ENCODE results near the gene PAXX. TPM values are rescaled to one million over a fixed set of nuclear protein-coding genes. Genes with fewer than 3 reads are reported as not detected.
A peak's percentile ranks its signal among the peaks of the same experiment; 100 is the strongest.

PAXX gene
- total RNA-seq, 4 donors from 2014 or later = 49.3 to 85.2 (median 66.0) TPM

DNA sequence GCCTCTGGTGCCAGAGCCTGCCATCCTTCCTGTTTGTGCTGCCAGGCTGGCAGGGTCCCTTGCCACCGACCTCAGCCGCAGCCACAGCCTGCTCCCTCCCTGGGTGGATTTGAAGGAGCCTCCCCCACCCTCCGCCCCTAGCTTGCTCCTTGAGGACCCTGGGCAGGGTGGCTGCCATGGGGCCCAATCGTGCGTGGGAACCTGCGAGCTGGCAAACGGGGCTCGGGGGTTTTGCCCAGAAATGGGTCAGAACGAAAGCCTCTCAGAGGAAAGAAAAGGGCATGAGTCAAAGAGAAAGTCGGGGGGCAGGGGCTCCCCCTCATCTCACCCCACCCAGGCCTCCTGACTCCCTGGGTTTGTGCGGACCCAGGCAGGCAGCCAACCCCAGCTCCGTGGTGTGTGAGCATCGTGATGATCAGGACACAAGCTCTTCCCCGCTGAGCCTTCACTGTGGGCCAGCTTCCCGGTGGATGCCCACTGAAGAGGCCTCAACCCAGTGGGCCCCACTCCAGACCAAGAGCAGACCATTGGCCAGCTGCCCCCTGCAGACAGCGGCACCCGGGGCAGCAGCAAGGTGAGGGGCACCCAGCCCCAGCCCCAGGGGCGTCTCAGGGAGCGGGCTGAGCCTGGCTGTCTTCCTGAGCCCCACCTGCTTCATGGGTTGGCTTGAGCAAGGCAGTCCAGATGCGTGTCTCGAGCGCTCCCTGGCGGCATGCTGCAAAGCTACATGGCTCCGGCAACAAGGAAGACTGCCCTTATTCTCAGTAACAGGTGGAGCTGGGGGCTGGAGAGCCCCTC lies 42.7 kb downstream of the PAXX start:
- in situ Hi-C loops (cut with MboI; ENCODE audit: low pct_ligation_motif_present in 1 of 4, low pct_unique_long_range_greater_than_20kb in 1 of 4, low sequenced_read_pairs in 3 of 4) (loop anchor here in 3 of 4 donors (10.0 to 25.0 kb wide), 2 partner anchors 248 to 250 kb away; partner anchors contain the start of genes CCDC183 (in 2 of the 3) and TMEM141 (in 2 of the 3)), intact Hi-C loops (cut with DNase I; ENCODE audit: low total_unique reads) (loop anchor here (2.0 to 5.0 kb wide), 2 partner anchors 88 to 248 kb away; partner anchors contain the start of gene C8G)
- Histone ChIP-seq H3K27ac (peak overlapping the region; percentile 27 to 66 (median 34)), H3K4me1 (peaks cover 7 to 31% (median 19%) of the 10 kb centered on the region in 4 donors), H3K36me3 (no peaks in the 10 kb centered on the region), H3K9me3 (no peaks in the 10 kb centered on the region), H3K4me3 (no peak overlapping the region), H3K27me3 (no peaks in the 10 kb centered on the region)
- peak; percentile 88 to 95 (median 90) for TF ChIP-seq CTCF (IDR thresholded peaks at IDR 0.05)
- no peak for TF ChIP-seq EP300 (IDR thresholded peaks at IDR 0.05; ENCODE audit: low read depth)
- TF ChIP-seq POLR2A (IDR thresholded peaks at IDR 0.05) = no peak
- TF ChIP-seq POLR2AphosphoS5 (IDR thresholded peaks at IDR 0.05) = peak in 1 of 3 donors; percentile 22
- 15% methylated on average over 20 of the region's 24 CpGs; no CpG with 5 or more reads in 1 of the 2 donors for WGBS, 2 donors (ENCODE audit: low coverage in 1 of 2)
- DNase-seq = peak; percentile 85

DNA sequence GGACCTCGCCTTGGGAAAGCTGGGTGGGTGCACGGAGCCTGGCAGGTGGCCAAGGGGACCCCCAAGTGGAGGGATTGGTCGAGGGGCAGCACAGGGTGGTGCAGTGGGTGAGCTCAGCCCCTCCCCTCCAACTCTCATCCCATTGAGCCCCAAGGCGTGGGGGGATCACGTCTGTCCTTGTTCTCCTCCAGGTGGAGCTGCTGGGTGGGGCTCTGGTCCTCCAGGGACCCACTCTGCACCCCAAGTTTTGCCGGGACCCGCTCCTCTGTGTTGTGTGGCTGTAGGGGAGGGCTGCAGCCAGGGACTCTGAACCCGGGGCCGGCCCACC lies 43.2 kb downstream of the PAXX start:
- in situ Hi-C loops (cut with MboI; ENCODE audit: low pct_ligation_motif_present in 1 of 4, low pct_unique_long_range_greater_than_20kb in 1 of 4, low sequenced_read_pairs in 3 of 4) = loop anchor here in 3 of 4 donors (10.0 to 25.0 kb wide), 2 partner anchors 248 to 251 kb away; partner anchors contain the start of genes CCDC183 (in 2 of the 3) and TMEM141 (in 2 of the 3)
- H3K36me3 ChIP-seq = no peaks in the 10 kb centered on the region
- no peak for DNase-seq
- 34% methylated on average over 9 of the region's 9 CpGs; no CpG with 5 or more reads in 1 of the 2 donors for WGBS, 2 donors (ENCODE audit: low coverage in 1 of 2)
- no peak for TF ChIP-seq POLR2A (IDR thresholded peaks at IDR 0.05)
- no peak for TF ChIP-seq POLR2AphosphoS5 (IDR thresholded peaks at IDR 0.05)
- no peak for TF ChIP-seq EP300 (IDR thresholded peaks at IDR 0.05; ENCODE audit: low read depth)
- no peak for TF ChIP-seq CTCF (IDR thresholded peaks at IDR 0.05)
- no peak overlapping the region for H3K4me3 ChIP-seq
- peaks cover 7 to 26% (median 18%) of the 10 kb centered on the region in 4 donors for H3K4me1 ChIP-seq
- intact Hi-C loops (cut with DNase I; ENCODE audit: low total_unique reads) = loop anchor here (2.0 kb wide), 1 partner anchor 249 kb away; no protein-coding TSS in a partner anchor
- H3K9me3 ChIP-seq = no peaks in the 10 kb centered on the region
- no peak overlapping the region for H3K27ac ChIP-seq
- no peaks in the 10 kb centered on the region for H3K27me3 ChIP-seq

- WGBS, 2 donors (ENCODE audit: low coverage in 1 of 2) = 72% methylated on average over 8 of the region's 8 CpGs; no CpG with 5 or more reads in 1 of the 2 donors
- in situ Hi-C loops (cut with MboI; ENCODE audit: low pct_ligation_motif_present in 1 of 4, low pct_unique_long_range_greater_than_20kb in 1 of 4, low sequenced_read_pairs in 3 of 4) = loop anchor here in 3 of 4 donors (10.0 to 25.0 kb wide), 2 partner anchors 249 to 251 kb away; partner anchors contain the start of genes CCDC183 (in 2 of the 3) and TMEM141 (in 2 of the 3)
Observed at GRCh38 chr9:137035937-137036336, 43.7 kb downstream of the PAXX start.

More at GRCh38 chr9:137035937-137036336, 43.7 kb downstream of the PAXX start:
- H3K9me3 ChIP-seq = no peaks in the 10 kb centered on the region
- H3K4me1 ChIP-seq = peaks cover 7 to 23% (median 18%) of the 10 kb centered on the region in 4 donors
- TF ChIP-seq CTCF (IDR thresholded peaks at IDR 0.05) (no peak), POLR2AphosphoS5 (IDR thresholded peaks at IDR 0.05) (no peak), EP300 (IDR thresholded peaks at IDR 0.05; ENCODE audit: low read depth) (no peak), POLR2A (IDR thresholded peaks at IDR 0.05) (no peak)
- DNase-seq = no peak
- H3K27ac ChIP-seq = no peak overlapping the region
- H3K36me3 ChIP-seq = no peaks in the 10 kb centered on the region
- no peaks in the 10 kb centered on the region for H3K27me3 ChIP-seq
- intact Hi-C loops (cut with DNase I; ENCODE audit: low total_unique reads) = loop anchor here (2.0 kb wide), 1 partner anchor 249 kb away; no protein-coding TSS in a partner anchor
- H3K4me3 ChIP-seq = no peak overlapping the region

All from transverse colon (tissue), 4 donors.